ENCODE measurements around the gene NAPG. TPM values are rescaled to one million over a fixed set of nuclear protein-coding genes. Genes with fewer than 3 reads are reported as not detected.

The NAPG gene
- total RNA-seq, 1 experiment from 2014 or later: 25.8 TPM

DNA sequence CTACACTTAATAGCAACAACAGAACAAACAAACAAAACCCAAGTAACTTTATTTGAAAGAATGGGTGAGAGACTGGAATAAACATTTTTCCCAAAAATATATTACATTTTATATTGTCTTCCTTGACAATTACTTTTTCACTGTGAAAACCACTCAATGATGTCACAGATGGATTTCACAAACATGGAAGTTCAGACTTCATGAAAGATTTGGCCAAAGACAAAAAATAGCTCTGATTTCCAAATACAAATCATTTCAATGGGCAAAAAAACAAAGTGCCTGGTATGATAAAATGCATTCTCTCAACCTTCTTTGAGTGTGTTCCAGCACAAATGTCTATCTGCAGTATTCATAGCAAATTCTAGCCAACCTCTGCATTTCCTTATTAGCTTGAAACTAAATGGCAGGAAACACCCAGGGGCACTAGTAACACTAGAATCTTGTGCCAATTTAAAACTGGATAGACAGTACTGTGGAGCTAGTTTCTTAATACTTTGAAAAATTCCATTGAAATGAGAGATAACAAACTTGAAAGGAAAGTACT is 28.5 kb upstream of the NAPG start:
- Mint-ChIP-seq H3K27ac (no peak overlapping the region), H3K4me3 (no peak overlapping the region), H3K27me3 (ENCODE audit: low read depth) (no peaks in the 10 kb centered on the region), H3K9me3 (0 out of 2 replicates have a peak, but pooled peaks cover 3% of the 10 kb centered on the region), H3K4me1 (no peaks in the 10 kb centered on the region), H3K36me3 (no peaks in the 10 kb centered on the region)
- ChIA-PET CTCF (no interaction called here), POLR2A (no interaction called here)
- DNase-seq (ENCODE audit: low spot score) (no peak), ATAC-seq (no peak)
- TF ChIP-seq, protein P1, sequence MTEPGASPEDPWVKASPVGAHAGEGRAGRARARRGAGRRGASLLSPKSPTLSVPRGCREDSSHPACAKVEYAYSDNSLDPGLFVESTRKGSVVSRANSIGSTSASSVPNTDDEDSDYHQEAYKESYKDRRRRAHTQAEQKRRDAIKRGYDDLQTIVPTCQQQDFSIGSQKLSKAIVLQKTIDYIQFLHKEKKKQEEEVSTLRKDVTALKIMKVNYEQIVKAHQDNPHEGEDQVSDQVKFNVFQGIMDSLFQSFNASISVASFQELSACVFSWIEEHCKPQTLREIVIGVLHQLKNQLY (CRISPR knock-in tag; IDR thresholded peaks at IDR 0.05): no peak

- ATAC-seq: no peak
These were observed 26.6 kb upstream of the NAPG start for GRCh38 chr18:10499230-10499629.

More at GRCh38 chr18:10499230-10499629, 26.6 kb upstream of the NAPG start:
- 0 out of 2 replicates have a peak, but pooled peaks cover 3% of the 10 kb centered on the region for H3K9me3 Mint-ChIP-seq
- ChIA-PET POLR2A (no interaction called here), CTCF (no interaction called here)
- no peaks in the 10 kb centered on the region for H3K36me3 Mint-ChIP-seq
- no peak for TF ChIP-seq ZMAT4 (CRISPR knock-in tag; IDR thresholded peaks at IDR 0.05)
- no peak for TF ChIP-seq PRRX2 (CRISPR knock-in tag; IDR thresholded peaks at IDR 0.05)
- TF ChIP-seq NFYB (CRISPR knock-in tag; conservative IDR thresholded peaks at IDR 0.05; ENCODE audit: low read depth): no peak
- TF ChIP-seq FOXP1 (CRISPR knock-in tag; IDR thresholded peaks at IDR 0.05; ENCODE audit: borderline replicate concordance): no peak
- TF ChIP-seq ZBTB21 (CRISPR knock-in tag; IDR thresholded peaks at IDR 0.05; ENCODE audit: borderline replicate concordance): no peak
- TF ChIP-seq ZNF671 (CRISPR knock-in tag; IDR thresholded peaks at IDR 0.05): no peak
- TF ChIP-seq, protein P2, sequence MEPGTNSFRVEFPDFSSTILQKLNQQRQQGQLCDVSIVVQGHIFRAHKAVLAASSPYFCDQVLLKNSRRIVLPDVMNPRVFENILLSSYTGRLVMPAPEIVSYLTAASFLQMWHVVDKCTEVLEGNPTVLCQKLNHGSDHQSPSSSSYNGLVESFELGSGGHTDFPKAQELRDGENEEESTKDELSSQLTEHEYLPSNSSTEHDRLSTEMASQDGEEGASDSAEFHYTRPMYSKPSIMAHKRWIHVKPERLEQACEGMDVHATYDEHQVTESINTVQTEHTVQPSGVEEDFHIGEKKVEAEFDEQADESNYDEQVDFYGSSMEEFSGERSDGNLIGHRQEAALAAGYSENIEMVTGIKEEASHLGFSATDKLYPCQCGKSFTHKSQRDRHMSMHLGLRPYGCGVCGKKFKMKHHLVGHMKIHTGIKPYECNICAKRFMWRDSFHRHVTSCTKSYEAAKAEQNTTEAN (CRISPR knock-in tag; IDR thresholded peaks at IDR 0.05): no peak
- TF ChIP-seq TCF7 (CRISPR knock-in tag; IDR thresholded peaks at IDR 0.05; ENCODE audit: low read depth): no peak
- no peak for TF ChIP-seq NFATC4 (CRISPR knock-in tag; IDR thresholded peaks at IDR 0.05)
- no peak for TF ChIP-seq SOX15 (CRISPR knock-in tag; IDR thresholded peaks at IDR 0.05)
- no peak for TF ChIP-seq USF2 (CRISPR knock-in tag; IDR thresholded peaks at IDR 0.05)
- no peak for TF ChIP-seq SMAD3 (CRISPR knock-in tag; IDR thresholded peaks at IDR 0.05; ENCODE audit: borderline replicate concordance)
- no peak for TF ChIP-seq ZNF317 (CRISPR knock-in tag; IDR thresholded peaks at IDR 0.05; ENCODE audit: borderline replicate concordance, low read depth)
- TF ChIP-seq GTF2I (CRISPR knock-in tag; conservative IDR thresholded peaks at IDR 0.05): no peak
- no peak for TF ChIP-seq MYBL2 (CRISPR knock-in tag; IDR thresholded peaks at IDR 0.05)
- no peak for TF ChIP-seq PRDM15 (CRISPR knock-in tag; IDR thresholded peaks at IDR 0.05)
- no peak for DNase-seq (ENCODE audit: low spot score)
- no peaks in the 10 kb centered on the region for H3K4me1 Mint-ChIP-seq
- H3K27me3 Mint-ChIP-seq (ENCODE audit: low read depth): no peaks in the 10 kb centered on the region
- no peak overlapping the region for H3K27ac Mint-ChIP-seq
- no peak overlapping the region for H3K4me3 Mint-ChIP-seq
